ENCODE data around the gene CDCA7L.
"Not testable (repeated sequence)": the region's sequence is repeated elsewhere in the genome, so short reads cannot be mapped to it uniquely, and the experiment has no call there.

Gene CDCA7L

DNA sequence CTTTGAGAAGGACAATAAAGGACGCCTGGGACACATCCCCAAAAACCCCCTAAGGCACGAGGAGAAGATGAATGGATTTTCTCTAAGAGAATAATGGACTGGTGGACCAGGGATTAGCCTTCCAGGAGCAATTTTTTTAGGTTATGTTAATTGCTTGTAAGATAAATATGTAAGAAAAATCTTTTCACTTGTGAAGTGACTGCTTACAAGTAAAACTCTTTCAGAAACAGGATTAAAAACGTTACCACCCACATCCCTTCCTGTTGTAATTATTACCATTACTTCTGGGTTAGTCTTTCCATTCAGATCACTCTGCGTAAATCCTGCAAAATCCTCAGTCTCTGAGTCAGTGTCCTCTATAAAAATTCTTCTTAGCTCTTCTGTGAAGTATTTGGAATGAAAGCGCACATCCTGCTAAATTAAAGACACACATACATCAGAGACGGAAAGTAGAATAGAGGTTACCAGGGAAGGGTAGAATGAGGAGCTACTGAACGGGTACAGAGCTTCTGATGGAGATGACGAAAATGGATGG, 34.3 kb downstream of the CDCA7L start:
- DNase-seq (ENCODE audit: low read depth in 2 of 2, low spot score in 1 of 2): no peak

DNA sequence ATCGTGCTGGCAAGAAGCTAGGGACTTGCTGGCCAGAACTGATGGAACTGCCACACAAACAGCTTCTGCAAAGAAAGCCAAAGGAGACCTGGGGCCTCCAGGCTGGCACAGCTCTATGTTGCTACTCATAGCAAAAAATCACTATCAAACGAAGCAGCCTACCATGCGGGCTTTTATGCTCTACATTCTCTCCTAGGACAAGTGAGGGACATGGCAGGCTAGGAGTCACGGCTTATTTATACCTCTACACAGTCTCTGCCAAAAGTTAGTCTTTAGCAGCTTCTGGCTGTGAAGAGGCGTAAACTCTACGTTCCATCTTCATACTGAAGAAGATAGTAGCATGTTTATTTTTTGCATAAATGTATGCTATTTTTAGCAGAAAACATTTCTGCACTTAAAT, 35.4 kb downstream of the CDCA7L start:
- no peak for DNase-seq (ENCODE audit: low read depth in 2 of 2, low spot score in 1 of 2)

GRCh38 chr7:21908746-21909145, 37.0 kb downstream of the CDCA7L start:
- no peak for DNase-seq (ENCODE audit: low read depth in 2 of 2, low spot score in 1 of 2)

- DNase-seq (ENCODE audit: low read depth in 2 of 2, low spot score in 1 of 2): no peak
Measured at GRCh38 chr7:21903020-21903786, 42.5 kb downstream of the CDCA7L start.

DNA sequence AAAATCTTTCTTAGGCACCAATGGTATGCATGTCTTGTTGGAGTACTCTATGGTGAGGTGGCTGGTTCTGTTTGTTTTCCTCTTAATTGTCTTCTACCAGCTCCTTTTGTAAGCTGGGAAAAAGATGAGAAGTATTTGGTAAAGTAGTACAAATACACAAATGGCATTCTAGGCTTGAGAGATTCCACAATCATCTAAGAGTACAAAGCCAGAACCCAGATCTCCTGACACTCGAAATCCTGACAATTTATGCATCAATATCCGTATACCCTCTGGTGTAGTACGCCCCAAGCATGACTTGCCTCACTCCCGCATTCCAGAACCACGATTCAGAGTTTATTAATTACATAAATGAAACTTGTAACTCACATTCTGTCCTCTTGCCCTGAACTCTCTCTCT, 43.5 kb downstream of the CDCA7L start:
- no peak for DNase-seq (ENCODE audit: low read depth in 2 of 2, low spot score in 1 of 2)

GRCh38 chr7:21898265-21898930, 47.3 kb downstream of the CDCA7L start:
- no peak for DNase-seq (ENCODE audit: low read depth in 2 of 2, low spot score in 1 of 2)

DNA sequence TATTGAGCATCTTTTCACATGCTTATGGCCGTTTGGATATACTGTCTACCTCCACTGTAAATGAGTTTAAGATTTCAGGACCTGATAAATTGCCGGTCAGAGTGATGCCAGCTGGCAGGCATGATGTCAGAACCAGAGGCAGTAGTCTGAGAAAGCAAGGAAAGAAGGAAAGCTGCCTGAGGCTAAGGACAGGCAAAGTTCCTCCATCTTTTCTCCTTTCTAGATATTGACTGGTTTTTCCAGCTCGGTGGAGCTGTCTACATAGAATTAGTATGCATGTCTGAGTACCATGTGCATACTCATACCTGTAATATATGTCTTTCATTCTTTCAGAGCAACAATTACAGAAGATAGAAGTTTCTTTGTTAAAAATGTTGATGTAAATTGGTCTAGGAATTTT, 52.3 kb downstream of the CDCA7L start:
- DNase-seq (ENCODE audit: low read depth in 2 of 2, low spot score in 1 of 2): no peak

- no peak for DNase-seq (ENCODE audit: low read depth in 2 of 2, low spot score in 1 of 2)
Measured at GRCh38 chr7:21891291-21891690, 54.4 kb downstream of the CDCA7L start.

DNA sequence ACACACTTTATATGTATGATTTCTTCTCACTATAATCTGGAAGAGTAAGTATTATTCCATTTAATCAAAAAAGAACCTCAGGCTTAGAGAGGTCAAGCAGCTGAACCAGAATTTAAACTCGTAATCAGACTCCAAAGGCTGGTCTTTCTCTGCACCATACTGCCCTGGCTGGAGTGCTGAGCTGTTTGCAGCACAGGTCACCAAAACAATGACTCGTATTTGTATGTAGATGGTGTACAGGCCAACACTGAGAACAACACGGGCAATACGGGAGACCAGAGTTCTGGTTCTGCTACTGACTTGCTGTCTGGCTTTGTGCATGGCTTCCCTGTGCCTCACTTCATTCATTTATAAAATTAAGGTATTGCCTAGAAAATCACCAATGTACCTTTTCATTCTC, 57.9 kb downstream of the CDCA7L start:
- DNase-seq (ENCODE audit: low read depth in 2 of 2, low spot score in 1 of 2): no peak

DNA sequence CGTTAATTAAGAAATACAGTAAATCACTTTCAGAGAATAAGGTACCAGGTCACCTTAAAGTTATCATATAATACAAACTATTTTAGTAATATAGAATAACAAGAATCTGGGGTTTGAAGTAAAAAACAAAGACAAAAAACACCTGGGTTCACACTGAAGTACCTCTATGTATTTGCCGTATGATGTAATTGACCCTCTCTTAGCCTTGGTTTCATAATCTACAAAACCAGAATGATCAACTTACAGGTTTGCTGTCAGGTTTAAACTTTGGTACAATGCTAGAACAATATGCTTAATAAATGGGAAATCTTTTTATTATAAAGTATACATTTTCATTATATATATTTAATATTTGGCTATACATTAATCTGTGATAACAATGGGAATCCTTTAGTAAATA, 58.3 kb downstream of the CDCA7L start:
- DNase-seq (ENCODE audit: low read depth in 2 of 2, low spot score in 1 of 2): no peak

DNA sequence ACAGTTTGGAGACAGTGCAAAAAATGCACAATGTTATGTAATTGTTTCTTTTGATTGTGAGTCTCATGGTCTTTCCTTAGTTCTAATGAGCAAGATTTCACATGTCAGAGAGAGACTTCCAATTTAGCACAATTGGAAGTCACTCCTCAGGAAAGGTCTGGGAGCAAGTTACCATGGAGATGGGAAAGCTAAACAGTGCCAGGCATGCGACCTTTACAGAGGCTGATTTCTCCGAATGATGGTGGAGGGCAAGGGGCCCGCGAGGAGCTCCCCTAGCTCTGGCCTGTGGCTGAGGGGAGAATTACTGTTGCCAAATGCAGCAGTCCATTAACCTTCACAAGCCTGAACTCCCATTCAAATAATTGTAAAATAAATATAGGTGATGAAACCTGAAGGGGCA, 59.3 kb downstream of the CDCA7L start:
- no peak for DNase-seq (ENCODE audit: low read depth in 2 of 2, low spot score in 1 of 2)

DNA sequence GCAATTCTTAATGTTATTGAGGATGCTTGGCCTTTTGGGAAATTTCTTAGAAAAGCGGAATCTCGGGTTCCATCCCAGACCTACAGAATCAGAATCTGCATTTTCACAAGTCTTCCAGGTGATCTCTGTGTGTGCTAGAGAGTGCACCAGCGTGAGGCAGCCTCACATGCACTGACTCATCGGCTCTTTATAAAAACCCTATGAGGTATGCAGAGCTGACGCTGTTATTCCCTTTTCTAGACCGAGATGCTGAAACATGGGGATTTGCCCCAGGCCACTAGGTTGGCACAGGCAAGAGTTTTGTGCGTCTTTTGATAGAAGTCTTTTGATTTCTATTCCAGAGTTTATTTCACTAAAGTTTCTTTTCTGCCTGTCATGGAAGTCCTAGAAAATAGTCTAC, 61.2 kb downstream of the CDCA7L start:
- DNase-seq (ENCODE audit: low read depth in 2 of 2, low spot score in 1 of 2): no peak

GRCh38 chr7:21883501-21883900, 62.2 kb downstream of the CDCA7L start:
- DNase-seq (ENCODE audit: low read depth in 2 of 2, low spot score in 1 of 2): not testable (repeated sequence)

DNA sequence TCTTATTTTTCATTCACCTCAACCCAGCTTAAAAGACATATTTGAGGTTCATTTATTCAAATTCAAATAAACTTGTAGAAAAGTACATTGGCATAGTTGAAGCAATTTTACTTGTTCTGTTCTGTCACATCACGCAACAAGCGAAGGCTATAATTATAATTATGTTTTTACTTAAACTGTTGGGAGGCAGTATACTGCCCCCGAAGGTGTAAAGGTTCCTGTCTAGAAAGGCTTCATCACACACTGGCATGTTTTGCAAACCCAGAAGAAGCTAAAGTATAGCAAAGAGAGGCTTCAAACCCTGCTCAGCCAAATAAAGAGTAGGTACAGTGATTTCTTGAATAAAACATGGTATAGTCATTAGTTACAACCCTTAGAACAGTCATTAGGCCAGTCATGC, 62.6 kb downstream of the CDCA7L start:
- no peak for DNase-seq (ENCODE audit: low read depth in 2 of 2, low spot score in 1 of 2)

DNA sequence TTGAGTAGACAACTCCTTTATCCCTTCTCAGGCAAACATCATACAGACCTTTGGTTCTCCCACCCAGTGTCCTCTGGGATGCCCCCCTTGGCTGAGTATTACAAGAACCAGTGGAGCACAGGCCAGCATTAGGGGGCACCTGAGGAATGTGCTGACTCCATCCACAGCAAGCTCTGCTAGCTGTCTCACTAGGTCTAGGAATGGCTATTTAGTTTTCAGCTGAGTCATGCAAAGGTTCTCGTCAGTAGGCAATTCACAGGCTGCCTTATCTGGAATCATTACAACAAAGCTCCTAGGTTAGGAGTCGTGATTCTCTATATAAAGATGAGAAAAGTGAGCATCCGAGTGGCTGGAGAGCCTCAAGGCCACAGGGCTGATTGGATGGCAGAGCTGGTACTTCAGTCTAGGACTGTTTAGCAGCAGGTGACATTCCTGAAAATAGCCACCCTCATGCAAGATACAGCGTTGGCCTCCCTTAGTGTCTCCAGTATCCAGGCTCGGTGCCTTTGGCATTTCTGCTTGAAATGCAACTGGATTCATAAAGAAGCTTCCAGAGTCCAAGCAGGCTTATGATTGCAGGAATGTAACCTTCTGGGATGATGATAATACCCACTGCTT, 75.8 kb downstream of the CDCA7L start:
- DNase-seq (ENCODE audit: low read depth in 2 of 2, low spot score in 1 of 2): no peak

DNA sequence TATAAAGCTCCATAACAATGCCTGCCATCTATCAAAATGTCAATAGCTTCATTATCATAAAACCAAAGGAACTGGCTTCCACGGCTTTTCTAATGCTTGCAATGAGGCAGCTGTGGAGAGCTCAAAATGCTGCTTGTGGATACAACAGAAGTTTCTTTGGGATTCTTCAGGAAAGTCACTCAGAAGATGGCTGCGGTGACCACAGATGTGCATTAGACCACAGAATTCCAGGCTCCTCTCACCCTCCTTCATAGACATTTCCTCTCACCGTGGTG, 77.2 kb downstream of the CDCA7L start:
- DNase-seq (ENCODE audit: low read depth in 2 of 2, low spot score in 1 of 2): no peak

GRCh38 chr7:21867816-21868575, 77.7 kb downstream of the CDCA7L start:
- no peak for DNase-seq (ENCODE audit: low read depth in 2 of 2, low spot score in 1 of 2)

GRCh38 chr7:21867226-21867625, 78.5 kb downstream of the CDCA7L start:
- DNase-seq (ENCODE audit: low read depth in 2 of 2, low spot score in 1 of 2): no peak

DNA sequence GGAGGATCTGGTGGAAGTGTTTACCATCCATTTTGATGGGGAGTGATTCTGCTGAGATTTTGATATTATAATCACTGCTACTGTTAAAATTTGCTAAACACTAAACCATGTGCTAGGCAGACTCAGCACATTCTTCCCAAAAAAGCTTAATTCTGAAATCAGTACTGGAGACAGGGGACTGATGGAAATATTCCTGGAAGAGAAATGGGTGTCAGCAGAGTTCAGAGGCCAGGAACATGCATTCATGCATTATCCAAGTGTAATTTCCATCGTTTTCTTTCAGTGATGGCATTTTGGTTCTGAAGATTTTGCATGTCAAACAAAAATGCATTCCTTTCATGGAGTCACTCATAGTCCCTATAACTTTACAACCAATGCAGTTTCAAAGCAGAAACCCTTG, 79.0 kb downstream of the CDCA7L start:
- no peak for DNase-seq (ENCODE audit: low read depth in 2 of 2, low spot score in 1 of 2)

DNA sequence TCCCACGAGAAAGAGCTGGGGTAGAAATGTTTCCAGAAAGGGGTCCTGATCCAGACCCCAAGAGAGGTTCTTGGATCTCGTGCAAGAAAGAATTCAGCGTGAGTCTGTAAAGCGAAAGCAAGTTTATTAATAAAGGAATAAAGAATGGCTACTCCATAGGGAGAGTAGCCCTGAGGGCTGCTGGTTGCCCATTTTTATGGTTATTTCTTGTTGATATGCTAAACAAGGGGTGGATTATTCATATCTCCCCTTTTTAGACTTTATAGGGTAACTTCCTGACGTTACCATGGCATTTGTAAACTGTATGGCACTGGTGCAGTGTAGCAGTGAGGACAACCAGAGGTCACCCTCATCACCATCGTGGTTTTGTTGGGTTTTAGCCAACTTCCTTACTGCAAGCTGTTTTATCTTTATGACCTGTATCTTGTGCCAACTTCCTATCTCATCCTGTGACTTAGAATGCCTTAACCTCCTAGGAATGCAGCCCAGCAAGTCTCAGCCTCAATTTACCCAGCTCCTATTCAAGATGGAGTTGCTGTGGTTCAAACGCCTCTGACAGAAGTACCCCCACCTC, 80.0 kb downstream of the CDCA7L start:
- not testable (repeated sequence) for DNase-seq (ENCODE audit: low read depth in 2 of 2, low spot score in 1 of 2)

GRCh38 chr7:21851559-21851967, 94.1 kb downstream of the CDCA7L start:
- no peak for DNase-seq (ENCODE audit: low read depth in 2 of 2, low spot score in 1 of 2)
